Ureter (tissue), 1 donor: ENCODE results near the gene MCC. TPM values are rescaled to one million over a fixed set of nuclear protein-coding genes. Genes with fewer than 3 reads are reported as not detected.

ENCODE experiments used
- DNase-seq: peaks from one replicate; pipeline ENCODE4 v3.0.0-alpha.2; 2020; ENCODE audit warnings: low spot score
- total RNA-seq: library from RNA; stranded (reverse); gene quantifications from one replicate; pipeline ENCODE4 v1.2.4, GENCODE V29; 2023
- donor health status: DM: yes; HTN: yes; CAD: no.

The MCC gene
- total RNA-seq, 1 donor from 2014 or later, result 88.8 TPM

GRCh38 chr5:113056988-113057387 is 431.3 kb downstream of the MCC start:
- no peak for DNase-seq

- DNase-seq, result no peak
Measured at GRCh38 chr5:113054899-113055298, 433.4 kb downstream of the MCC start.

GRCh38 chr5:113053511-113053995 is 434.7 kb downstream of the MCC start:
- DNase-seq, result no peak

- no peak for DNase-seq
Measured at GRCh38 chr5:113052041-113052795, 436.0 kb downstream of the MCC start.

GRCh38 chr5:113050721-113051382 is 437.4 kb downstream of the MCC start:
- DNase-seq, result no peak

- no peak for DNase-seq
Measured at GRCh38 chr5:113048931-113049330, 439.3 kb downstream of the MCC start.

- DNase-seq, result no peak
Measured at GRCh38 chr5:113047733-113048652, 440.3 kb downstream of the MCC start.

DNA sequence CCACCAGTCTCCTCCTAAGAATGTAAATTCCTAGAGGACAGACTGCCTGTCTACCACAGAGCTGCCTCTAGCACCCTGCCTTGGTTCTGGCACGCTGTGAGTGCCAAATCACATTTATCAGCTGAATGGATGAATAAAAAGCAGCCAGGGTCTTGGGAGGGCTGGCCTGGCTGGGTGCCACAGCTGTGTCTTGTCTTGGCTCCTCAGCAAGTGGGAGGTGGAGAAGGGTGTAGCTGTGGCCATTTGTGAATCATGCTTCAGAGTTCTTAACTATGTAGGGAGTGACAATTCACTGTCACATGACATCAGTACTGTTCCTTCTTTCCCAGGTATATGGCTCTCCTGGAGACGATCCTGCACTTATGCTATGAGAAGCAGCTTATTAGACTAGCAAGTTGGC is 441.0 kb downstream of the MCC start:
- no peak for DNase-seq

- DNase-seq, result no peak
Measured at GRCh38 chr5:113044776-113045465, 443.3 kb downstream of the MCC start.

GRCh38 chr5:113043491-113043931 is 444.7 kb downstream of the MCC start:
- peak; percentile 53 for DNase-seq

DNA sequence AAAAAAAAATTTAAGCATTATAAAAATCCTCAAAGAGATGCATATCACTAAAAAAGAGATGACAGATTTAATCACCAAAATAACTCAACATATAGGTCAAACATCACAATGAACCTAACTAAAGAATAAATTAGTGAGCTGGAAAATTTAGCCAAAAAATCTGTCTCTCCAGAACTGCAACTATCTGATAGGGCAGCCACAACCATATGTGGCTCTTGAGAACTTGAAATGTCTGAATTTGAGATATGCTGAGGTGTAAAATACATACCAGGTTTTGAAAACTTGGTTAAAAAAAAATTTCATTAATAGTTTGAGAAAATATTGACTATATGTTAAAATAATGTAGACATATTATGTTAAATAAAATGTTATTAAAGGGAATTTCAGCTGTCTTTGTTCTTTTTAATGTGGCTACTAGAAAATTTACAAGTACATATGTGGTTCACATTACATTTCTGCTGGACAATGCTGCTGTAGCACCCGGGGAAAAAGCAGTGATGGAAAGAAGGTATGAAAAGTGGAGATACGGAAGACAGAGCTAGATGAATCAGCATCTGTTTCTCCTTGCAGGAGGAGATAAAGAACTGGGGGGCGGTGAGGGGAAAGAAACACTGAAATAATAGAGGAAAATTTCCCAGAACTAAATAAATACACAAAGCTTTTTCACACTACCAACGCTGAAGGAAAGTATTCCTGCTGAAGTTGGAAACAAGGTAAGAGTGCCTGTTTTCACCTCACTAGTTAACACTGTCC is 445.6 kb downstream of the MCC start:
- no peak for DNase-seq

DNA sequence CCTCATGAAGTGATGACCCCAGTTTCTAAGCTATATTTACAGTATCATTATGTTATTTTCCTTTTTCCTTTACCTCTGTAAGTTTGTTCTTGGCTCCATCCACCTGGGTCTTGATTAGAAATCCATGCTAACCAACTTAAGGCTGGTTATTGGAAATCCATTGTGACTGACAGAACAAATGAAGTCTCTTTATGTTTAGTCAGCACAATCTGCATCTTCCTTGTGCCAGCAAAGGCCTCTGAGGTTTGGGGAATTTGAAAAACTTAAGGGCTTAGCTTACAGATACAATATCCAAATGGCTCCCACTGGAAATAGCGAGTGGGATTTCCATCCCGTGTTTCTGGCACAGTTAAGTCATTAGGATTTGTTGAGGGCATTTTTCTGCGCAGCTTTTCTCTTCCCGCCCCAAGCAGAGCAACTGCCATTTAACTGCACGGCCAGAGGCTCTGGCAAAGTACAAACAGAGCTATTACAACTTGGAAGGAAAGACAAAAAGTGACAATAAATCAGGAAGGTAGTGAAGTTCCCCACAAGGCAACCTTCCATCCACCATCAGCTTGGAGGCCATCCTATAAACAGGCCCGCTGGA is 447.5 kb downstream of the MCC start:
- DNase-seq, result peak; percentile 13

DNA sequence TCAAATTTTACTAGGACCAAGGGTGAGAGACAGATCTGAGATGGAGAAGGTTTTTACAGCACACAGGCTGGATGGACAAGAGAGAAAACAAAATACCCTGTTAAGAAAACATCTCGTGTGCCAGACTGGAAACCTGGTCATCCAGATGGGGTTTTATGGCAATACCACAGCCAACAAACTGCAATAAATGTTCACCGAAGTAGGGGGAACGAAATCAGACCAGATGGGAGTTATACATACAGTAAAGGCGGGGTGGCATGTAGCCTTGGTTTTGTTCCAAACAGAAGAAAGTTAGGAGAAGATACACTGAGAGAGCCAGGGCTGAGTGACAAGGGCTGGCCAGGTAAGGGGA is 448.3 kb downstream of the MCC start:
- no peak for DNase-seq

- DNase-seq, result peak; percentile 18
Measured at GRCh38 chr5:113039229-113039933, 448.9 kb downstream of the MCC start.

- DNase-seq, result no peak
Measured at GRCh38 chr5:113038714-113039113, 449.5 kb downstream of the MCC start.

GRCh38 chr5:113038136-113038535 is 450.1 kb downstream of the MCC start:
- no peak for DNase-seq

GRCh38 chr5:113036826-113037225 is 451.4 kb downstream of the MCC start:
- no peak for DNase-seq

DNA sequence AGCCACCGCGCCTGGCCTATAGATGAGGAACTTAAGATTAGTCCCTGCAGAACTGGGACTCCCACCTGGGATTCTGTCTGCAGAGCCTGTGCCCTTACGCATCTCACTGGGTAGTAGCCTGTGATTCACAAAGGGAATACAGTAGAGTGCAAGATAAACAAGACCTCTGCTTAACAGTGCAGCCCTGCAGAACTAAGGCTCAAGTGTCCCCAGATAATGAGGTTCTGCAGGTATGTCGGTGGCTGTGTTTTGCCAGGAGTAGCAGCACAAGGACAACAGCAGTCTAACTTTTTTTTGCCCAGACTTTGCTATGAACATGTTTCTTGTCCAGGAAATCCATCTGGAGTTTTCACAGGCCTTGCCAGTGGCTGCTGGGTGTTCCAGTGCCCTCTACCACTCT is 451.9 kb downstream of the MCC start:
- no peak for DNase-seq

DNA sequence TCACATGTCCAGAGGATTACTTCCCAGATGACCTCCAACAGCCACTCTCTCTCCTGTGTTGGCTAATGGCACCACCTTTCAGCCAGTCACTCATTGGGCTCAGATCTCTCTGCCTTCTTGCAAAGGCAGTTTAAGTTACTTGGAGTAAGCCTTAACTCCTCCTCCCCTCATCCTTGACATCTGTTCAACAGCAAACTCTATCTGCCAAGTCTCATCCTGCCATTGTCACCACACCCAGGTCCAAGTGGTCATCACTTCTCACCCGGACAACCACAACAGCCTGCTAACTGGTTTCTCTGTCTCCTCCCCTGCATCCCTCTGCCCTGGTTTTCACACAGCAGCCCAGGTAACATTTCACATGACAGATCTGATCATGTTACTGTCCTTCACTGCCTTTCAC is 453.2 kb downstream of the MCC start:
- no peak for DNase-seq
